ENCODE data around the gene NDFIP2.
"Not testable (repeated sequence)": the region's sequence is repeated elsewhere in the genome, so short reads cannot be mapped to it uniquely, and the experiment has no call there.

The NDFIP2 gene

GRCh38 chr13:79600146-79600545, 119.2 kb downstream of the NDFIP2 start:
- DNase-seq (ENCODE audit: low spot score), result not testable (repeated sequence)

GRCh38 chr13:79602936-79603335, 122.0 kb downstream of the NDFIP2 start:
- no peak for DNase-seq (ENCODE audit: low spot score)

GRCh38 chr13:79604752-79605151, 123.8 kb downstream of the NDFIP2 start:
- no peak for DNase-seq (ENCODE audit: low spot score)
